DMS53 treated with DMSO at 0.1 percent for 48 hours (cell line): ENCODE data around the gene TOX2.

Source experiments
- DNase-seq: peaks from one replicate; lab custom pipeline; 2025; ENCODE audit not compliant: unreplicated experiment; lab: John Stamatoyannopoulos, UW

Gene TOX2

DNA sequence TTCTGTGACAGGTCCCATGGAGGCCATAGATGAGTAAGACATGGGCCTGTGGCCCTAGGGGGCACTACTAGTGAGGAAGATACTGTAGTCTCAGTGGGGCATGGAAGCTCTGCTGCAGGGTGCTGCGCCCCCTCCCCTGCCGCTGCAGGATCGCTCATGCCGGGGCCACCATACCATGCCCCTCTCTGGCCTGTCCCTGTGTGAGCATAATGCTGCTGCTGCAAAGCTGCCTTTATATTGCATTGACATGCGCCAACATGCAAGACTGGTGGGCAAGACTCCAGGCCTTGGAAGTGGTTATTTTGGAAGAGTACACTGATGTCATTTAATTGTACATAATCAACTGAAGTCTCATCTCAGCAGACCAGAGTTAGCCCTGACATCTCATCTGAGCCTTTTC is 60.0 kb downstream of the TOX2 start:
- DNase-seq: no peak

GRCh38 chr20:43975096-43975768 is 60.6 kb downstream of the TOX2 start:
- DNase-seq: no peak

DNA sequence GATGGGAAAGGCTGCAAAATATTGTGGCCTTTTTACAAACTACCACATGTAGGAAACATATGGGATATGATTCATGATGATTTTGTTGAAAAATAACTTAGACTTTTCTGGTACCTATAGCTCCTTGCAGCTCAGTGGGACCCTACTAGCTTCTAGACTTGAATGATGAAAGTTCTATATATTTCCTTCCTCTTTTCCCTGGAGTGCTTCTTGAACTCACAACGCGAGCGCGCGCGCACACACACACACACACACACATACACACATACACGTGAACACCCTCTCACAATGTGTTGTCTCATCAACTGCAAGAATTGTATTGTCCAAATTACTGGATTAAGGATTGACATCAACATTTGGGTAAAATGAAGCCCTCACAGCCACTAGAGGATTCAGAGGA is 61.9 kb downstream of the TOX2 start:
- no peak for DNase-seq

GRCh38 chr20:43977252-43977651 is 62.6 kb downstream of the TOX2 start:
- no peak for DNase-seq

DNA sequence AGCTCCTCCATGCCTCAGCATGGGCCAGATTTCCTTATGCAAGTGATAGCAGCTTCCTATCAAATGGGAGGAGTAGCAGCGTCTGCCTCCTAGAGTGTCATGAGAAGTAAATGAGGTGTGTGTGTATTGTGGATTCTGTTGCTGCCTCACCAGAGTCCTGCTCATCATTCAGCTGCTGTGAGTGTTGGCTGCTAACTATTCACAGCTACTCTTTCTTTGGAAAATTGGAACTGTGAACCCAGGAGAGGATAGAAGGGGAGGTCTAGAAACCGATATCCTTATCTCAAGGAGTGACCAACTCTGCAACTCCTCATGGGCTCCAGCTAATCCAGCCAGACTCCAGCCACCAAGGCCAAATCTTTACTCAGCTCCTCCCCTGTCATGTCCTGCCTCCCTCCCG is 63.3 kb downstream of the TOX2 start:
- DNase-seq: no peak

DNA sequence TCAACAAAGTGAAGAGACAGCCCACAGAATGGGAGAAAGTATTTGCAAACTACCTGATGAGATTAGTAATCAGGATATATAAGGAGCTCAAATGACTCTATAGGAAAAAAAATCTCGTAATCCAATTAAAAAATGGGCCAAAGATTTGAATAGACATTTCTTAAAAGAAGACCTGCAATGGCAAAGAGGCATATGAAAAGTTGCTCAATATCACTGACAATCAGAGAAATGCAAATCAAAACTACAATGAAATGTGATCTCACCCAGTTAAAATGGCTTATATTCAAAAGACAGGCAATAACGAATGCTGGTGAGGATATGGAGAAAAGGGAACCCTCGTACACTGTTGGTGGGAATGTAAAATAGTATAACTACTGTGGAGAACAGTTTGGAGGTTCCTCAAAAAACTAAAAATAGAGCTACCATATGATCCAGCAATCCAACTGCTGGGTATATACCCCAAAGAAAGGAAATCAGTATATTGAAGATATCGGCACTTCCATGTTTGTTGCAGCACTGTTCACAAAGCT is 65.0 kb downstream of the TOX2 start:
- DNase-seq: no peak

DNA sequence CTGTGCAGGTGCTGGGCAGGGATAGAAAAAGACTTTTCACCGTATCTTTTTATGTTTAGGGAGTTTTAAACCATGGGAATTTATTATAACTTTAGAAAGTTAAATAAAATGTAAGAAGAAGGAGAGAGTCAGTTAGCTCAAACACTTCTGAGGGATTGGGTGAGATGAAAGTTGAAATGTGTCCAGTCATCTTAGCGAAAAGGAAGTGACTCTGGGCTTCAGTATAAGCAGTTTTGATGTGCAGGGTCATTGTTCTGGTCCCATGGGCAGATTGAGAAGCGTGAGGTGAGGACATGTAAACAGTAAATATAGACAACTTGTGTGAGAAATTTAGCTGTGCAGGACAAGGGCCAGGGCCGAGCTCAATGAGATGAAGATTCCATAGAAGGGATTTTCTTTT is 66.9 kb downstream of the TOX2 start:
- DNase-seq: no peak

DNA sequence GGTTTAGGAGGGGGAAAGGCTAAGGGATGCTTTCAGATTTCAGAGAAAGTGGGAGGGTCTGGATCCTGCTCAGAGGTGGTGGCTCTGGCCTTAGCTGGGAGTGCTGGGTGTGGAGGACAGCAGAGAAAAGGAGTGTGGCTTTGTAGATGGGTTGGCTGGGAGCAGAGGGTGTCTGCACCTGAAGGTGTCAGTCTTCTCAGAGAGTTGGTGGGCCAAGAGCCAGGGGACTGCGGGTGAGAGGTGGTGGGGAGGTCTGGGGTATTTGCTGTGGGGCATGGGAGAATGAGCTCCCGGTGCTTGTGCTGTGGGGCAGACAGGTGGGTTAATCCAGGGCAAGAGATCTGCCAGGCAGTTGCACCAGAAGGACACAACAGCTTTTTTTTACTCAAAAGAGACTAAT is 67.4 kb downstream of the TOX2 start:
- no peak for DNase-seq

- DNase-seq: no peak
Measured at GRCh38 chr20:43982886-43983285, 68.2 kb downstream of the TOX2 start.

DNA sequence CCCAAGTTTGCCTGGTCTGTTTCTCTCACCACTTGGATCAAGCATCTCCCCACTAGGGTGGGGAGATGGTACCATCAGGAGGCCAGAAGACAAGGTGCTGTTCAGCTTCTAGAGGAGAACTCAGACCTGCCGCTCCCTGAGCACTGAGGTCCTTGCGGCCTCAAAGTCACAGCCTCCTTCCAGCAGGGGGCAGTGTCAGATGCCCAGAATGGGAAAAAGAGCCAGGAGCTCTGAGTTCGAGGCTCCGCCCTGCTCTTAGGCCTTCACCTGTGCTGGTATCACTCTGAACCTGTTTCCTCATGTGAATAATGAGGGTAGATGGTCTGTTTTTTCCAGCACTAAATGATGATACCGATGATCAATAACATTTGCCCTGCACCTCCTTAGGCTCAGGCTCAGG is 68.7 kb downstream of the TOX2 start:
- DNase-seq: no peak

- DNase-seq: no peak
Measured at GRCh38 chr20:43983904-43984361, 69.3 kb downstream of the TOX2 start.

GRCh38 chr20:43984587-43984986 is 69.9 kb downstream of the TOX2 start:
- no peak for DNase-seq

DNA sequence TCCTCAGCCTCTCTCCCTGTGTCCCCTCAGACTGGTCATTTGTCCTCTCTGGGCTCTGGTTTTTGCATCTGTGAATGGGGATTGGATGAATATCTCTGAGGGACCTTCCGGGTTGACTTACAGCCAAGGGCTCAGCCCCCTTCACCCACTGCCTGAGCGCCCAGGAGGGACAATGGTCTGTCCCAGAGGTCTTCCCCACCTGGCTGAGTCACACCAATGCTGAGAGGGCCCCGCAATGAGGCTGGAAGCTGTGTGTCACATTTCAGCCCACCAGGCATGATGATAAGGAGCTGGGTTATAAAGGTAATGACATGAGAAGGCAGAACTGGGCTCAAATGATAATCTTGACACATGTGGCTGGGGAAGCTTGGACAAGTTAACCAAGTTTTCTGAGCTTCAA is 70.5 kb downstream of the TOX2 start:
- DNase-seq: no peak

- DNase-seq: no peak
Measured at GRCh38 chr20:43985608-43986316, 71.1 kb downstream of the TOX2 start.

DNA sequence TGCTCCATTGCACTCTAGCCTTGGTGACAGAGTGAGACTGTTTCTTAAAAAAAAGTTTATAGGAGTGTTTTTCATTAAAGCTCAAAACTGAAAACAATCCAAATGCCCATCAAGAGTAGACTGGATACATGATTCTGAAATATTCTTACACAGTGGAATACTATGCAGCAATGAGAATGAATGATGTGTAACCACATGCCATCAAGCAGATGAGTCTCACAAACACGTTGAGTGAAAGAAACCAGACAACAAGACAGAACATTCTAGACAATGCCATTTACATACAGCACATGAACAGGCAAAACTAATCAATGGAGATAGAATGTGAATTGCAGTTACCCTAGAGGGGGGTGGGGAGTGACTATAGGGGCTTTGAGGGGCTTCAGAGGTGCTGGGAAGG is 72.4 kb downstream of the TOX2 start:
- DNase-seq: no peak

GRCh38 chr20:43987531-43987930 is 72.9 kb downstream of the TOX2 start:
- no peak for DNase-seq

- DNase-seq: no peak
Measured at GRCh38 chr20:43988451-43988850, 73.8 kb downstream of the TOX2 start.

DNA sequence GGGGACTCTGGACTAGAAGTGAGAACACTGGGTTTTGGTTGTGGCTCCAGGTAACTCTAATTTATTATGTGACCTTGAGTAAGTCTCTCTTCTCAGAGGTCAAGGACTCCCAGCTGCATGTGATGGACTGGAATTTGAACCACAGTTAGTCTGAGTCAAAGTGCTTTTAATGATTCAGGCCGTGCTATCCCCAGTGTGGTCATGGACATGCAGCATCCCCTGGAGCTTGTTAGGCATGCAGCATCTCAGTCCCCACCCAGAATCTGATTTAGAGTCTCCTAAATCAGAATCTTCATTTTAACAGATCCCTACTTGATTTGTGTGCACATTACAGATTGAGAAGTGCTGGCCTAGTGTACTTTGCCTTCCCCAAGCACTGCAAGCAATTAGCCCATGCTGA is 74.2 kb downstream of the TOX2 start:
- DNase-seq: no peak

- no peak for DNase-seq
Measured at GRCh38 chr20:43991261-43991660, 76.6 kb downstream of the TOX2 start.

DNA sequence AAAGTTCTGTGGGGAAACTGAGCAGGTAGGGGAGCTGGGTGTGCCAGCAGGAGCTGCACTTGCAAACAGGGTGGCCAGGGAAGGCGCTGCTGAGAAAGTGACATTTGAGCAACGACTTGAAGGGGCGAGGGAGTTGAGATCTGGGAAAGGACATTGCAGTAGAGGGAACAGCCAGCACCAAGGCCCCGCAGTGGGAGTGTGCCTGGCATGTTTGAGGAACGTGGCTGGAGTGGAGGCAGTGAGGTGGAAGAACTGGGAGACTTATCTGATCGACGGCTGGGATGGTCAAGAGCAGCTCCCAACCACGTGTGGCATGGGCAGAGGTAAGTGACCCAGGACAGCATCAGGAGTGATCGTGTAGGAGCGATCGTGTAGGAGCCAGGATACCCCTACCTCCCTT is 77.3 kb downstream of the TOX2 start:
- DNase-seq: no peak

DNA sequence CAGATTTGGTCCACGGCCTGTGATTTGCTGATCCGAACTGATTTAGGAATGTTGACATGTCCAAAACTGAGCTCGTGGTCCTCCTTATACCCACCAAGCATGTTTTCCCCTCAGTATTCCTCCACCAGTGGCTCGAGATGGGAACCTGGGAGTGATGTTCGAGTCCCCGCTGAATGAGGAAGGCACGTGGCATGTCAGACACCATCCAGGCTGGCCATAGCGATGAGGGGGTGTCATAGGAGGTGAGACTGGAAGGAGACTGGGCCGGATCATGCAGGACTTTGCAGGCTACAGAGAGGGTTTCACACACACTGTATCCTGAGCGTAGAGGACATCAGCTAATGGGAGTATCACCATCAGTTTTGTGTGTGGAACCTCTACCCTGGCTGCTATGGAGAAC is 78.2 kb downstream of the TOX2 start:
- DNase-seq: no peak

DNA sequence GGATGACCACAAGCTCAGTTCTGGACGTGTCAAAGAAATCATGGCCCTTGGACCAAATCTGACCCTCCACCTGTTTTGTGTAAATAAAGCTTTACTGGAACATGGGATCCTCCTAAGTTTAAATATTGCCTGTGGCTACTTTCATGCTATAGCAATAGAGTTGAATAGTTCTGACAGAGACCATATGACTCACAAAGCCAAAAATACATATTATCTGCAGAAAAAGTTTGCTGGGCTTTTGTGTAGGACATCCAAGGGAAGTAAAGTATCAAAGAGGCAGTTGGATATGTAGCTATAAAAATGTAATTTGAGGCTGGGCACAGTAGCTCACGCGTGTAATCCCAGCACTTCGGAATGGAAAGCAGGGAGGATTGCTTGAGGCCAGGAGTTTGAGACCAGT is 78.9 kb downstream of the TOX2 start:
- no peak for DNase-seq
